HepG2 (cell line): ENCODE results near the gene TBC1D22A. TPM values are rescaled to one million over a fixed set of nuclear protein-coding genes. Genes with fewer than 3 reads are reported as not detected.
A peak's percentile ranks its signal among the peaks of the same experiment; 100 is the strongest.

ENCODE experiments used
- AGO2 ChIP-seq: fragments of 200-400 bp; formaldehyde crosslinking; optimal IDR thresholded peaks from 2 replicates; pipeline ENCODE3; 2017; ENCODE audit warnings: mild to moderate bottlenecking, low read depth, low read length, moderate library complexity
- ATF7 ChIP-seq, 2 experiments: fragments of 450-650 bp in 1 of 2; sonication (generic) in 1 of 2; formaldehyde crosslinking in 1 of 2; IDR thresholded peaks; 2 replicates each; pipeline versions ENCODE4 v1.4.0 to v1.6.1; 2016 to 2020; ENCODE audit warnings: antibody characterized with exemption in 1 of 2, mild to moderate bottlenecking in 1 of 2, missing genetic modification reagents in 1 of 2
- EEA1 ChIP-seq: sonication (generic); formaldehyde crosslinking; IDR thresholded peaks from 2 replicates; pipeline ENCODE4 v1.5.1; 2020; ENCODE audit warnings: mild to moderate bottlenecking, missing genetic modification reagents, borderline replicate concordance
- FOXA1 ChIP-seq, 2 experiments: fragments of 450-650 bp in 1 of 2; sonication (generic) in 1 of 2; formaldehyde crosslinking in 1 of 2; IDR thresholded peaks; 2 replicates each; pipeline versions ENCODE4 v1.4.0 to v1.6.1; 2016 to 2020; ENCODE audit warnings: missing genetic modification reagents in 1 of 2
- FOXP4 ChIP-seq: sonication (generic); formaldehyde crosslinking; IDR thresholded peaks from 2 replicates; pipeline ENCODE4 v1.4.0; 2020; ENCODE audit warnings: missing genetic modification reagents
- HNRNPH1 ChIP-seq: fragments of 200-400 bp; formaldehyde crosslinking; optimal IDR thresholded peaks from 2 replicates; pipeline ENCODE3; 2017; ENCODE audit warnings: mild to moderate bottlenecking, low read depth, low read length
- IKZF1 ChIP-seq: fragments of 450-650 bp; IDR thresholded peaks from 2 replicates; pipeline ENCODE4 v1.7.1; 2016
- MIER3 ChIP-seq: IDR thresholded peaks from 2 replicates; pipeline ENCODE4 v1.6.1; 2016; ENCODE audit warnings: missing compliant biosample characterization, borderline replicate concordance
- NCOA5 ChIP-seq: sonication (generic); formaldehyde crosslinking; IDR thresholded peaks from 2 replicates; pipeline ENCODE4 v1.4.0; 2020; ENCODE audit warnings: missing genetic modification reagents
- SSRP1 ChIP-seq: IDR thresholded peaks from 2 replicates; pipeline ENCODE4 v1.6.1; 2016; ENCODE audit warnings: control low read depth
- TRAFD1 ChIP-seq: sonication (generic); formaldehyde crosslinking; IDR thresholded peaks from 2 replicates; pipeline ENCODE4 v1.5.1; 2020; ENCODE audit warnings: missing genetic modification reagents, mild to moderate bottlenecking, borderline replicate concordance
- ZBTB7B ChIP-seq: sonication (generic); formaldehyde crosslinking; IDR thresholded peaks from 2 replicates; pipeline ENCODE4 v1.4.0; 2020; ENCODE audit warnings: missing genetic modification reagents
- ZNF234 ChIP-seq: sonication (generic); formaldehyde crosslinking; conservative IDR thresholded peaks from 2 replicates; pipeline ENCODE4 v1.5.1; 2020; ENCODE audit warnings: mild to moderate bottlenecking, missing genetic modification reagents
- ZNF382 ChIP-seq: sonication (generic); formaldehyde crosslinking; IDR thresholded peaks from 2 replicates; pipeline ENCODE4 v1.5.0; 2020; ENCODE audit warnings: missing genetic modification reagents, mild to moderate bottlenecking, borderline replicate concordance
- ZNF562 ChIP-seq: sonication (generic); formaldehyde crosslinking; IDR thresholded peaks from 2 replicates; pipeline ENCODE4 v1.8.0; 2022; ENCODE audit warnings: missing genetic modification reagents, borderline replicate concordance
- ZNF572 ChIP-seq: sonication (generic); formaldehyde crosslinking; IDR thresholded peaks from 2 replicates; pipeline ENCODE4 v1.5.1; 2020; ENCODE audit warnings: mild to moderate bottlenecking, missing genetic modification reagents
- ZNF605 ChIP-seq: sonication (generic); formaldehyde crosslinking; IDR thresholded peaks from 2 replicates; pipeline ENCODE4 v1.8.0; 2022; ENCODE audit warnings: mild to moderate bottlenecking, missing genetic modification reagents
- polyA plus RNA-seq, 8 experiments: library from polyadenylated mRNA; depleted of rRNA in 3 of 8; stranded (reverse) in 7 of 8; unstranded in 1 of 8; fragments of >200 nt; fragmentation: Illumina TruSeq in 4 of 8; extraction: Trizol in 4 of 8; gene quantifications; 2 replicates each; pipeline versions ENCODE4 v1.2.1 to v1.2.3, GENCODE V29; 2011 to 2016; ENCODE audit warnings: low read depth in 4 of 8, missing spikeins in 1 of 8, mixed read lengths in 1 of 8; ENCODE audit not compliant: insufficient read depth in 1 of 8
- total RNA-seq, 5 experiments: library from RNA; depleted of rRNA; stranded (reverse); fragments of >200 nt; fragmentation: Illumina TruSeq; extraction: Trizol; gene quantifications; 2 replicates each; pipeline ENCODE4 v1.2.3, GENCODE V29; 2016; ENCODE audit warnings: low read depth in 1 of 5
- TF ChIP-seq, protein P1 (sequence below): sonication (generic); formaldehyde crosslinking; IDR thresholded peaks from 2 replicates; pipeline ENCODE4 v1.4.0; 2020; ENCODE audit warnings: missing genetic modification reagents
- TF ChIP-seq, protein P2 (sequence below): sonication (generic); formaldehyde crosslinking; IDR thresholded peaks from 2 replicates; pipeline ENCODE4 v1.5.0; 2020; ENCODE audit warnings: mild to moderate bottlenecking, missing genetic modification reagents

Gene TBC1D22A
- total and polyA plus RNA-seq, 2 of the 13 experiments (the other 11 are each of a cell fraction or from before 2014, with no cell fraction given), result 17.3 to 18.0 TPM

GRCh38 chr22:46739094-46739870 lies 23.2 kb upstream of the TBC1D22A start (continued):
- TF ChIP-seq, protein P1, sequence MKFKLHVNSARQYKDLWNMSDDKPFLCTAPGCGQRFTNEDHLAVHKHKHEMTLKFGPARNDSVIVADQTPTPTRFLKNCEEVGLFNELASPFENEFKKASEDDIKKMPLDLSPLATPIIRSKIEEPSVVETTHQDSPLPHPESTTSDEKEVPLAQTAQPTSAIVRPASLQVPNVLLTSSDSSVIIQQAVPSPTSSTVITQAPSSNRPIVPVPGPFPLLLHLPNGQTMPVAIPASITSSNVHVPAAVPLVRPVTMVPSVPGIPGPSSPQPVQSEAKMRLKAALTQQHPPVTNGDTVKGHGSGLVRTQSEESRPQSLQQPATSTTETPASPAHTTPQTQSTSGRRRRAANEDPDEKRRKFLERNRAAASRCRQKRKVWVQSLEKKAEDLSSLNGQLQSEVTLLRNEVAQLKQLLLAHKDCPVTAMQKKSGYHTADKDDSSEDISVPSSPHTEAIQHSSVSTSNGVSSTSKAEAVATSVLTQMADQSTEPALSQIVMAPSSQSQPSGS, result no peak
- TF ChIP-seq ZNF572 (CRISPR knock-in tag), result no peak
- no peak for TF ChIP-seq IKZF1
- TF ChIP-seq, protein P2, sequence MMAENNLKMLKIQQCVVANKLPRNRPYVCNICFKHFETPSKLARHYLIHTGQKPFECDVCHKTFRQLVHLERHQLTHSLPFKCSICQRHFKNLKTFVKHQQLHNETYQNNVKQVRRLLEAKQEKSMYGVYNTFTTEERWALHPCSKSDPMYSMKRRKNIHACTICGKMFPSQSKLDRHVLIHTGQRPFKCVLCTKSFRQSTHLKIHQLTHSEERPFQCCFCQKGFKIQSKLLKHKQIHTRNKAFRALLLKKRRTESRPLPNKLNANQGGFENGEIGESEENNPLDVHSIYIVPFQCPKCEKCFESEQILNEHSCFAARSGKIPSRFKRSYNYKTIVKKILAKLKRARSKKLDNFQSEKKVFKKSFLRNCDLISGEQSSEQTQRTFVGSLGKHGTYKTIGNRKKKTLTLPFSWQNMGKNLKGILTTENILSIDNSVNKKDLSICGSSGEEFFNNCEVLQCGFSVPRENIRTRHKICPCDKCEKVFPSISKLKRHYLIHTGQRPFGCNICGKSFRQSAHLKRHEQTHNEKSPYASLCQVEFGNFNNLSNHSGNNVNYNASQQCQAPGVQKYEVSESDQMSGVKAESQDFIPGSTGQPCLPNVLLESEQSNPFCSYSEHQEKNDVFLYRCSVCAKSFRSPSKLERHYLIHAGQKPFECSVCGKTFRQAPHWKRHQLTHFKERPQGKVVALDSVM (CRISPR knock-in tag), result no peak
- TF ChIP-seq EEA1, result no peak
- no peak for TF ChIP-seq FOXA1 (IDR thresholded peaks at IDR 0.05)
- no peak; the same call in 1 of the 2 replicates for TF ChIP-seq FOXA1 (CRISPR knock-in tag; IDR thresholded peaks at IDR 0.05)
- no peak for TF ChIP-seq SSRP1 (CRISPR knock-in tag)
- no peak for TF ChIP-seq ZNF382 (CRISPR knock-in tag)
- TF ChIP-seq NCOA5 (CRISPR knock-in tag), result no peak
- no peak for TF ChIP-seq TRAFD1
- TF ChIP-seq ZBTB7B, result 0 out of 2 replicates have a peak, but pooled peaks have one; percentile 46
- TF ChIP-seq MIER3 (CRISPR knock-in tag), result peak; percentile 63; the same call in 1 of the 2 replicates
- no peak for TF ChIP-seq ZNF562 (CRISPR knock-in tag)
- no peak; the same call in 1 of the 2 replicates for TF ChIP-seq ZNF605 (CRISPR knock-in tag)
- TF ChIP-seq AGO2, result peak; percentile 38
- no peak for TF ChIP-seq ATF7 (IDR thresholded peaks at IDR 0.05)
- no peak for TF ChIP-seq ATF7 (CRISPR knock-in tag; IDR thresholded peaks at IDR 0.05)
- no peak; the same call in 1 of the 2 replicates for TF ChIP-seq FOXP4 (CRISPR knock-in tag)
- no peak for TF ChIP-seq HNRNPH1
- no peak for TF ChIP-seq ZNF234 (CRISPR knock-in tag)
